K562 (cell line): ENCODE data around the gene SEPHS2. TPM values are rescaled to one million over a fixed set of nuclear protein-coding genes. Genes with fewer than 3 reads are reported as not detected.

Experiments used
- ATAC-seq: fragments of 200-7000 bp; cut with Tn5 transposase; 3 replicates; pipeline ENCODE4 v1.9.1; 2020; ENCODE audit warnings: moderate library complexity
- BruUV-seq: library from RNA; stranded (reverse); fragments of 400-500 nt; replicated peaks from 2 replicates; lab custom pipeline; 2021; lab: Mats Ljungman, UMichigan
- CTCF ChIA-PET: fragments of 300-600 bp; formaldehyde crosslinking; extraction: SDS; loops from one replicate; lab custom pipeline; 2021; ENCODE audit warnings: low intra/inter-chr PET ratio; lab: Yijun Ruan, JAX
- POLR2A ChIA-PET: fragments of 300-600, 350-650 bp; sonication (Branson Sonifier 250); formaldehyde crosslinking; extraction: SDS; loops from one replicate; lab custom pipeline; 2021; ENCODE audit warnings: antibody characterized with exemption, inconsistent platforms; lab: Yijun Ruan, JAX
- DNase-seq, 4 experiments: peaks; one replicate each; pipeline versions ENCODE4 v3.0.0 to v3.0.0-alpha.2; 2011 to 2018; ENCODE audit warnings: low spot score in 3 of 4, mixed read lengths in 3 of 4; ENCODE audit errors: extremely low read depth in 1 of 4
- FAIRE-seq: peaks from 2 replicates; lab custom pipeline; 2011; peaks lifted over from hg19 to GRCh38; lab: Jason Lieb, UNC
- H2AFZ ChIP-seq: 2 replicates; pipeline ENCODE4 v1.6.0; 2011; ENCODE audit warnings: low read depth, low read length, control low read depth, inconsistent platforms
- H3K27ac ChIP-seq: fragments of 200-600 bp; 3 replicates; pipeline ENCODE4 v1.8.0; 2011; ENCODE audit warnings: low read depth, mild to moderate bottlenecking, control low read depth, inconsistent platforms, low read length, moderate library complexity, mixed read lengths; ENCODE audit errors: extremely low read depth
- H3K27me3 ChIP-seq, 2 experiments: fragments of 300-600 bp in 1 of 2; 2 replicates in 1 of 2; 3 replicates in 1 of 2; pipeline versions ENCODE4 v1.6.0 to v1.8.0; 2011; ENCODE audit warnings: inconsistent platforms in 2 of 2, low read length in 2 of 2, mild to moderate bottlenecking in 1 of 2, mixed read lengths in 1 of 2, moderate library complexity in 1 of 2; ENCODE audit not compliant: control insufficient read depth in 2 of 2, insufficient read depth in 2 of 2
- H3K36me3 ChIP-seq: fragments of 300-600 bp; 3 replicates; pipeline ENCODE4 v1.8.0; 2011; ENCODE audit warnings: mild to moderate bottlenecking, low read length, inconsistent platforms; ENCODE audit not compliant: control insufficient read depth, insufficient read depth
- H3K4me1 ChIP-seq, 2 experiments: fragments of 200-600 bp in 1 of 2; replicated peaks in 1 of 2; 2 replicates in 1 of 2; 3 replicates in 1 of 2; pipeline versions ENCODE4 v1.5.1 to v1.8.0; 2011; ENCODE audit warnings: inconsistent platforms in 2 of 2, low read length in 2 of 2, mild to moderate bottlenecking in 1 of 2, mixed read lengths in 1 of 2, moderate library complexity in 1 of 2; ENCODE audit not compliant: control insufficient read depth in 2 of 2, insufficient read depth in 2 of 2
- H3K4me2 ChIP-seq: 2 replicates; pipeline ENCODE4 v1.6.1; 2011; ENCODE audit warnings: low read length, control low read depth, inconsistent platforms, mixed read lengths; ENCODE audit not compliant: insufficient read depth
- H3K4me3 ChIP-seq: fragments of 200-600 bp; sonication (generic), shearing (Covaris generic); 2 replicates; pipeline ENCODE4 v1.5.1; 2016; ENCODE audit warnings: control low read depth, inconsistent platforms
- H3K79me2 ChIP-seq: fragments of 200-600 bp; 3 replicates; pipeline ENCODE4 v1.8.0; 2011; ENCODE audit warnings: low read length, inconsistent platforms; ENCODE audit not compliant: control insufficient read depth, insufficient read depth
- H3K9ac ChIP-seq, 2 experiments: 2 replicates each; pipeline versions ENCODE4 v1.6.0 to v1.6.1; 2011; ENCODE audit warnings: low read depth in 2 of 2, low read length in 2 of 2, control low read depth in 1 of 2, inconsistent platforms in 1 of 2, mild to moderate bottlenecking in 1 of 2, mixed read lengths in 1 of 2; ENCODE audit not compliant: insufficient read depth in 1 of 2
- H3K9me1 ChIP-seq: one replicate; pipeline ENCODE4 v1.6.0; 2011; ENCODE audit warnings: inconsistent platforms, mild to moderate bottlenecking, low read length, moderate library complexity; ENCODE audit not compliant: control insufficient read depth, insufficient read depth
- H3K9me3 ChIP-seq: replicated peaks from 2 replicates; pipeline ENCODE4 v1.5.1; 2011; ENCODE audit warnings: low read depth, low read length, inconsistent platforms; ENCODE audit not compliant: control insufficient read depth, insufficient read depth
- H4K20me1 ChIP-seq: replicated peaks from 2 replicates; pipeline ENCODE4 v1.6.1; 2011; ENCODE audit warnings: low read length, inconsistent platforms, mixed read lengths; ENCODE audit not compliant: control insufficient read depth, insufficient read depth
- CREB1 ChIP-seq, 2 experiments: sonication (generic) in 1 of 2; formaldehyde crosslinking in 1 of 2; IDR thresholded peaks; 2 replicates each; pipeline versions ENCODE4 v1.6.1 to v1.8.0; 2012 to 2022; ENCODE audit warnings: inconsistent platforms in 1 of 2, mild to moderate bottlenecking in 1 of 2, missing genetic modification reagents in 1 of 2, moderate library complexity in 1 of 2
- CTBP1 ChIP-seq: fragments of 450-650 bp; IDR thresholded peaks from 2 replicates; pipeline ENCODE4 v1.6.1; 2016; ENCODE audit warnings: borderline replicate concordance
- ESRRB ChIP-seq: fragments of 250-450 bp; sonication (Bioruptor Pico); IDR thresholded peaks from 2 replicates; pipeline ENCODE4 v1.5.0; 2020; ENCODE audit warnings: mild to moderate bottlenecking, moderate library complexity, borderline replicate concordance
- GABPB1 ChIP-seq: sonication (generic); formaldehyde crosslinking; IDR thresholded peaks from 2 replicates; pipeline ENCODE4 v1.8.0; 2022; ENCODE audit warnings: mild to moderate bottlenecking, missing genetic modification reagents
- SREBF1 ChIP-seq: fragments of 150-350 bp; IDR thresholded peaks from 2 replicates; pipeline ENCODE4 v1.6.1; 2014; ENCODE audit warnings: antibody characterized with exemption, low read depth, low read length, borderline replicate concordance
- ZBTB1 ChIP-seq: sonication (generic); formaldehyde crosslinking; IDR thresholded peaks from 2 replicates; pipeline ENCODE4 v1.8.1; 2023; ENCODE audit warnings: missing genetic modification reagents, low read depth, mild to moderate bottlenecking, borderline replicate concordance
- ZBTB11 ChIP-seq, 3 experiments: fragments of 200-800 bp in 1 of 3; fragments of 250-450 bp in 1 of 3; fragments of 450-650 bp in 1 of 3; sonication (Bioruptor Pico) in 1 of 3; sonication (Bioruptor generic) in 1 of 3; formaldehyde crosslinking in 1 of 3; IDR thresholded peaks; 2 replicates each; pipeline versions ENCODE4 v1.6.1 to v1.8.0; 2016 to 2022; ENCODE audit warnings: mild to moderate bottlenecking in 2 of 3, missing genetic modification characterization in 2 of 3, missing compliant biosample characterization in 1 of 3, moderate library complexity in 1 of 3
- ZBTB26 ChIP-seq: fragments of 450-650 bp; formaldehyde crosslinking; IDR thresholded peaks from 2 replicates; pipeline ENCODE4 v1.4.0; 2022; ENCODE audit warnings: missing genetic modification characterization
- ZBTB7A ChIP-seq: IDR thresholded peaks from 2 replicates; pipeline ENCODE4 v1.6.1; 2011; ENCODE audit warnings: low read depth, mild to moderate bottlenecking, low read length, moderate library complexity, borderline replicate concordance; ENCODE audit not compliant: control insufficient read depth
- ZC3H4 ChIP-seq: sonication (generic); formaldehyde crosslinking; IDR thresholded peaks from 2 replicates; pipeline ENCODE4 v1.9.0; 2021; ENCODE audit warnings: missing genetic modification reagents, borderline replicate concordance
- ZFP30 ChIP-seq: fragments of 250-450 bp; sonication (Bioruptor Pico); IDR thresholded peaks from 2 replicates; pipeline ENCODE4 v1.8.0; 2022; ENCODE audit warnings: moderate library complexity, mild to moderate bottlenecking, inconsistent platforms, borderline replicate concordance
- ZFX ChIP-seq: sonication (generic); formaldehyde crosslinking; IDR thresholded peaks from 2 replicates; pipeline ENCODE4 v1.8.0; 2022; ENCODE audit warnings: mild to moderate bottlenecking, missing genetic modification reagents, moderate library complexity
- ZNF12 ChIP-seq: sonication (generic); formaldehyde crosslinking; IDR thresholded peaks from 2 replicates; pipeline ENCODE4 v1.4.0; 2020; ENCODE audit warnings: mild to moderate bottlenecking, missing genetic modification reagents
- WGBS: fragments of 100-300 bp; shearing (Covaris generic); methylation state at CpG from one replicate; pipeline ENCODE4 v1.1.6; 2016; ENCODE audit warnings: low coverage, mixed read lengths; ENCODE audit not compliant: insufficient coverage; ENCODE audit errors: missing lambda C conversion rate; 5-methylcytosine and 5-hydroxymethylcytosine counted together
- in situ Hi-C: fragments of 300-500 bp; cut with MboI; formaldehyde crosslinking; loops from 4 replicates; pipeline ENCODE4 v1.15.0; 2018; ENCODE audit warnings: inconsistent platforms, mixed read lengths
- intact Hi-C: fragments of 100-400 bp; cut with micrococcal nuclease; formaldehyde crosslinking; loops from 2 replicates; pipeline ENCODE4 v1.14.2; 2022
- polyA plus RNA-seq, 8 experiments: library from polyadenylated mRNA; depleted of rRNA in 4 of 8; stranded (reverse) in 5 of 8; unstranded in 3 of 8; fragments of >200 nt; fragmentation: Nextera tagmentation in 2 of 8; fragmentation: Illumina TruSeq in 1 of 8; extraction: Ambion mirVana in 2 of 8; extraction: Trizol in 1 of 8; gene quantifications; 2 replicates each; pipeline versions ENCODE4 v1.2.1 to v1.2.3, GENCODE V29; 2011 to 2014; ENCODE audit warnings: inconsistent platforms in 1 of 8, missing spikeins in 1 of 8
- total RNA-seq, 7 experiments: library from RNA; depleted of rRNA in 6 of 7; stranded (reverse); fragments of >200 nt in 6 of 7; fragmentation: Illumina TruSeq in 2 of 7; extraction: Trizol in 2 of 7; gene quantifications; 2 replicates each; pipeline versions ENCODE4 v1.2.1 to v1.2.3, GENCODE V29; 2011 to 2021; ENCODE audit warnings: low replicate concordance in 1 of 7

The SEPHS2 gene
- total and polyA plus RNA-seq, 9 of the 15 experiments (the other 6 are each of a cell fraction or from before 2014, with no cell fraction given), result 20.9 to 90.6 (median 43.4) TPM

- Histone ChIP-seq H3K4me1 (peaks cover 26 to 61% of the 10 kb centered on the region in 2 experiments), H2AFZ (peak overlapping the region; percentile 92), H3K9ac (peak overlapping the region; percentile 79 to 95), H3K9me1 (no peaks in the 10 kb centered on the region), H3K4me2 (peak overlapping the region; percentile 76), H3K9me3 (no peaks in the 10 kb centered on the region), H3K79me2 (peaks cover 10% of the 10 kb centered on the region), H3K27me3 (no peaks in the 10 kb centered on the region), H3K27ac (peak overlapping the region; percentile 86), H4K20me1 (no peaks in the 10 kb centered on the region), H3K36me3 (peaks cover 21% of the 10 kb centered on the region; the same call in 2 of the 3 replicates), H3K4me3 (peak overlapping the region; percentile 87)
- DNase-seq, result peak in 3 of 4 experiments; percentile 27 to 66 (median 62)
- in situ Hi-C loops (no loop called here), intact Hi-C loops (loop anchor here (2.0 kb wide), 1 partner anchor 15 kb away; no protein-coding TSS in a partner anchor)
- WGBS, result 5% methylated on average over 13 of the region's 13 CpGs
- POLR2A ChIA-PET, result interaction anchor here (0.6 to 1.0 kb wide), 8 partner anchors 8 to 554 kb away, joined by 3 to 5 read pairs (median 3); partner anchors contain the start of genes DCTPP1 and TBC1D10B
- peak; percentile 33 for ATAC-seq
- TSS peak; percentile 63 for BruUV-seq
- no peak for FAIRE-seq
- CTCF ChIA-PET, result no interaction called here
- TF ChIP-seq ZFX (CRISPR knock-in tag) (no peak), ZBTB11 (CRISPR knock-in tag; IDR thresholded peaks at IDR 0.05) (no peak), ZC3H4 (CRISPR knock-in tag) (0 out of 2 replicates have a peak, but pooled peaks have one; percentile 25), ZBTB7A (0 out of 2 replicates have a peak, but pooled peaks have one; percentile 31), ZNF12 (CRISPR knock-in tag) (no peak), SREBF1 (0 out of 2 replicates have a peak, but pooled peaks have one; percentile 18), ZBTB1 (CRISPR knock-in tag) (no peak), CREB1 (IDR thresholded peaks at IDR 0.05) (no peak), CREB1 (CRISPR knock-in tag; IDR thresholded peaks at IDR 0.05) (peak; percentile 33; the same call in 1 of the 2 replicates), GABPB1 (peak; percentile 34; the same call in 1 of the 2 replicates), ESRRB (CRISPR knock-in tag) (no peak), ZFP30 (CRISPR knock-in tag) (no peak), ZBTB26 (CRISPR knock-in tag) (0 out of 2 replicates have a peak, but pooled peaks have one; percentile 13), CTBP1 (peak; percentile 40; the same call in 1 of the 2 replicates)
Measured at GRCh38 chr16:30395992-30396585, 49.6 kb downstream of the SEPHS2 start.
